CD4-positive, alpha-beta T cell (primary cell): ENCODE results near the gene PRKG1. TPM values are rescaled to one million over a fixed set of nuclear protein-coding genes. Genes with fewer than 3 reads are reported as not detected.

Experiments used
- ATAC-seq: fragments of 200-7000 bp; cut with Tn5 transposase; one replicate; pipeline ENCODE4 v1.10.0; 2022; ENCODE audit warnings: mild to moderate bottlenecking; ENCODE audit not compliant: poor library complexity
- CTCF ChIA-PET: fragments of 350-600 bp; sonication (Branson Sonifier 250); formaldehyde crosslinking; loops from one replicate; lab custom pipeline; 2021; ENCODE audit warnings: antibody characterized with exemption, inconsistent platforms; lab: Charles Lee
- POLR2A ChIA-PET: fragments of 350-600 bp; sonication (Branson Sonifier 250); formaldehyde crosslinking; loops from one replicate; lab custom pipeline; 2021; ENCODE audit warnings: antibody characterized with exemption, inconsistent platforms; lab: Charles Lee
- DNase-seq, 14 experiments: peaks; one replicate each; pipeline ENCODE4 v3.0.0-alpha.2; 2013 to 2020; ENCODE audit warnings: mixed read lengths in 2 of 14
- H3K27ac ChIP-seq, 2 donors: one replicate each; pipeline versions ENCODE4 v1.5.1 to v1.7.0; 2013; ENCODE audit warnings: low read length in 2 of 2, low read depth in 1 of 2, mild to moderate bottlenecking in 1 of 2
- H3K27me3 ChIP-seq, 2 experiments: 1 replicate in 1 of 2; 2 replicates in 1 of 2; pipeline versions ENCODE4 v1.6.1 to v1.7.0; 2013; ENCODE audit warnings: low read length in 2 of 2, control low read depth in 1 of 2, mild to moderate bottlenecking in 1 of 2, moderate library complexity in 1 of 2; ENCODE audit not compliant: insufficient read depth in 2 of 2, control insufficient read depth in 1 of 2
- H3K36me3 ChIP-seq: one replicate; pipeline ENCODE4 v1.6.1; 2013; ENCODE audit warnings: low read length, control low read depth; ENCODE audit not compliant: insufficient read depth
- H3K4me1 ChIP-seq: one replicate; pipeline ENCODE4 v1.6.1; 2013; ENCODE audit warnings: low read length, control low read depth; ENCODE audit not compliant: insufficient read depth
- H3K4me3 ChIP-seq: one replicate; pipeline ENCODE4 v1.5.1; 2013; ENCODE audit warnings: mild to moderate bottlenecking, low read length, moderate library complexity
- H3K9me3 ChIP-seq, 2 experiments: 1 replicate in 1 of 2; 2 replicates in 1 of 2; pipeline versions ENCODE4 v1.6.1 to v1.7.0; 2013; ENCODE audit warnings: low read length in 2 of 2, mild to moderate bottlenecking in 2 of 2, control low read depth in 1 of 2, moderate library complexity in 1 of 2; ENCODE audit not compliant: control insufficient read depth in 1 of 2, insufficient read depth in 1 of 2
- H3K27ac Mint-ChIP-seq: one replicate; pipeline ENCODE4 v1.8.0; 2020; ENCODE audit warnings: mixed read lengths
- H3K27me3 Mint-ChIP-seq: one replicate; pipeline ENCODE4 v1.8.0; 2021; ENCODE audit warnings: mixed read lengths
- H3K36me3 Mint-ChIP-seq: one replicate; pipeline ENCODE4 v1.8.0; 2021; ENCODE audit warnings: low read depth, mixed read lengths
- H3K4me1 Mint-ChIP-seq: one replicate; pipeline ENCODE4 v1.8.0; 2021; ENCODE audit warnings: low read depth, mixed read lengths
- H3K4me3 Mint-ChIP-seq: one replicate; pipeline ENCODE4 v1.8.0; 2020; ENCODE audit warnings: mild to moderate bottlenecking, mixed read lengths
- H3K9me3 Mint-ChIP-seq: one replicate; pipeline ENCODE4 v1.8.0; 2020; ENCODE audit warnings: mixed read lengths
- intact Hi-C, 2 experiments: fragments of 100-400 bp; cut with DNase I in 1 of 2; cut with micrococcal nuclease in 1 of 2; formaldehyde crosslinking; loops; one replicate each; pipeline versions ENCODE4 v1.15.1 to v1.9.0; 2023 to 2025; cut with DNase I, micrococcal nuclease
- total RNA-seq, 174 experiments: library from RNA in 2 of 174; stranded (reverse) in 2 of 174; gene quantifications; one replicate each; pipeline ENCODE4 v1.2.3 and lab custom pipeline; 2021 to 2026
- TF ChIP-seq, protein P1 (sequence below): fragments of 200-600 bp; IDR thresholded peaks from one replicate; pipeline ENCODE4 v1.8.0; 2022; ENCODE audit warnings: antibody characterized with exemption, mild to moderate bottlenecking

The PRKG1 gene
- total RNA-seq, 2 experiments from 2014 or later, result 0.31 TPM; not detected in 1

DNA sequence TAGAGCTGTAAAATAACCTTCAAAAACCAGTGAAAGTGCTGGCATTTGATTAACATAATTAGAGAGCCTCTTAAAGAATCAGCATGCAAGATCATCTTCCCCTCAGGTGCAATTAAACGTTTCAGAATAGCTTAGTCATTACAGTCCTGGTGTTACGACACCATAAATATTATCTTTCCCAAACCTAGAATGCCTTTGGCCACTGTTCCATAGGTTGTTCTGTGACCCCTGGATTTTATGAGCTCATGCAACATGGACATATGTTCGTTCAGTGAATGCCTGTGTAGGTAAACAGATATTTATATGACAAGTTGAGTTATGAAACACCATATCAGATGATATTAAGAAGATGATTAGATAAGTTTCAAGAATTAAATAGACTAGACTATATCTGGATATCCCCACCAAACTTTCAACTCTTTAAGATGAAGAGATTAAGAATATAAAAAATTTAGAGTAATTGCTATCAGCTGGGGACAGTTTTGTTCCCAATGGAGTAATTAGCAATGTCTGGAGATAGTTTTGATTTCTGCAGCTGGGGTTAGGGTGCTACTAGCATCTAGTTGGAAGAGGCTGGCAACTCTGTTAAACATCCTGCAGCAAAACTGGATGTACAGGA lies 976.3 kb downstream of the PRKG1 start:
- H3K4me1 Mint-ChIP-seq, result no peaks in the 10 kb centered on the region
- H3K36me3 Mint-ChIP-seq, result no peaks in the 10 kb centered on the region
- H3K27ac Mint-ChIP-seq, result no peak overlapping the region
- CTCF ChIA-PET, result no interaction called here
- POLR2A ChIA-PET, result no interaction called here
- no peaks in the 10 kb centered on the region for H3K36me3 ChIP-seq
- H3K9me3 Mint-ChIP-seq, result no peaks in the 10 kb centered on the region
- no peak for DNase-seq
- no peak for ATAC-seq
- H3K27me3 ChIP-seq, result no peaks in the 10 kb centered on the region
- TF ChIP-seq, protein P1, sequence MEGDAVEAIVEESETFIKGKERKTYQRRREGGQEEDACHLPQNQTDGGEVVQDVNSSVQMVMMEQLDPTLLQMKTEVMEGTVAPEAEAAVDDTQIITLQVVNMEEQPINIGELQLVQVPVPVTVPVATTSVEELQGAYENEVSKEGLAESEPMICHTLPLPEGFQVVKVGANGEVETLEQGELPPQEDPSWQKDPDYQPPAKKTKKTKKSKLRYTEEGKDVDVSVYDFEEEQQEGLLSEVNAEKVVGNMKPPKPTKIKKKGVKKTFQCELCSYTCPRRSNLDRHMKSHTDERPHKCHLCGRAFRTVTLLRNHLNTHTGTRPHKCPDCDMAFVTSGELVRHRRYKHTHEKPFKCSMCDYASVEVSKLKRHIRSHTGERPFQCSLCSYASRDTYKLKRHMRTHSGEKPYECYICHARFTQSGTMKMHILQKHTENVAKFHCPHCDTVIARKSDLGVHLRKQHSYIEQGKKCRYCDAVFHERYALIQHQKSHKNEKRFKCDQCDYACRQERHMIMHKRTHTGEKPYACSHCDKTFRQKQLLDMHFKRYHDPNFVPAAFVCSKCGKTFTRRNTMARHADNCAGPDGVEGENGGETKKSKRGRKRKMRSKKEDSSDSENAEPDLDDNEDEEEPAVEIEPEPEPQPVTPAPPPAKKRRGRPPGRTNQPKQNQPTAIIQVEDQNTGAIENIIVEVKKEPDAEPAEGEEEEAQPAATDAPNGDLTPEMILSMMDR, result no peak
- no peaks in the 10 kb centered on the region for H3K4me1 ChIP-seq
- no peak overlapping the region for H3K4me3 Mint-ChIP-seq
- H3K27ac ChIP-seq, result no peak overlapping the region
- H3K4me3 ChIP-seq, result no peak overlapping the region
- intact Hi-C loops, result no loop called here
- H3K9me3 ChIP-seq, result no peaks in the 10 kb centered on the region
- H3K27me3 Mint-ChIP-seq, result no peaks in the 10 kb centered on the region

DNA sequence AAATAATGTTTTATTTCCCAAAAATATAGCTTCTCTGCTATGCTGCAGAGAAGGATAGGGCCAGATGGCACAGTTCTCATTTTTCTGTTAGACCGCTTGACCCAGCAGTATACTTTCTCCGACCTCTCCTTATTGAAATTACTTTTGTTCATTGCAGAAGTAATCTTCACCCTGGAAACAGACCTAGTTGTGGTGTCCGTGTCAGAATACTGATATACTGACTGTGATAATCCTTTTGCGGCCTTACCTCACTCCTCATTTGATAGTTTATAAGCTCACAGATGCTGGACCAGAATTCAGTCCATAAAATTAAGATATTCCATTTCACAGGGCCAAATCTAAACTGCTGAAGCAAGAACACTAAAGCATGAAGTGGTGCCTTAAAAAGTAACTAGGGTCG lies 979.2 kb downstream of the PRKG1 start:
- no peak overlapping the region for H3K4me3 Mint-ChIP-seq
- H3K9me3 Mint-ChIP-seq, result no peaks in the 10 kb centered on the region
- TF ChIP-seq, protein P1, result no peak
- intact Hi-C loops, result no loop called here
- ChIA-PET CTCF (no interaction called here), POLR2A (no interaction called here)
- Histone ChIP-seq H3K36me3 (no peaks in the 10 kb centered on the region), H3K4me3 (no peak overlapping the region), H3K4me1 (no peaks in the 10 kb centered on the region), H3K27ac (no peak overlapping the region), H3K27me3 (no peaks in the 10 kb centered on the region), H3K9me3 (no peaks in the 10 kb centered on the region)
- no peaks in the 10 kb centered on the region for H3K27me3 Mint-ChIP-seq
- H3K27ac Mint-ChIP-seq, result no peak overlapping the region
- DNase-seq (no peak), ATAC-seq (no peak)
- no peaks in the 10 kb centered on the region for H3K36me3 Mint-ChIP-seq
- H3K4me1 Mint-ChIP-seq, result no peaks in the 10 kb centered on the region

DNA sequence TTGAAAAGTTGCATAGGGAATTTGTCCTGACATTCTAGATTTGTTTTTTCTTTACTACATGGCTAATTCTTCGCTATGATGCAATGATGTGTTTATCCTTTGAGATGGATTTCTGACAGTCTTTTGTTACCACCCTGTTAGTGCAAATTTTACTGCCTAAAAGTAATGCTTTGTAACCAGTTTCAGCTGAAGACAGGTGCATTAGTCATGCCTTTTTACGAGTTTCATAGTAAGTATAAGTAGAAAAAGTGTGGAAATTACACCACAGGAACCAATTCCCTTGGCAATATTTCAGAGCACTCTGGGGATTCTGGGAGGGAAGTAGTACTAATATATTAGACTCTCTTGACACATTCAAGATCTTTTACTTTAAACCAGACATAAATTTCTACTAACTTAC lies 982.0 kb downstream of the PRKG1 start:
- Histone ChIP-seq H3K27ac (no peak overlapping the region), H3K4me3 (no peak overlapping the region), H3K27me3 (no peaks in the 10 kb centered on the region), H3K36me3 (no peaks in the 10 kb centered on the region), H3K4me1 (no peaks in the 10 kb centered on the region), H3K9me3 (no peaks in the 10 kb centered on the region)
- TF ChIP-seq, protein P1, result no peak
- H3K27me3 Mint-ChIP-seq, result no peaks in the 10 kb centered on the region
- ChIA-PET POLR2A (no interaction called here), CTCF (no interaction called here)
- ATAC-seq, result no peak
- no peak overlapping the region for H3K4me3 Mint-ChIP-seq
- H3K9me3 Mint-ChIP-seq, result no peaks in the 10 kb centered on the region
- no peak for DNase-seq
- no peak overlapping the region for H3K27ac Mint-ChIP-seq
- intact Hi-C loops, result no loop called here
- H3K36me3 Mint-ChIP-seq, result no peaks in the 10 kb centered on the region
- H3K4me1 Mint-ChIP-seq, result no peaks in the 10 kb centered on the region
